Keratinocyte (primary cell): ENCODE results near the gene LZTS2. TPM values are rescaled to one million over a fixed set of nuclear protein-coding genes. Genes with fewer than 3 reads are reported as not detected.

Experiments
- DNase-seq: peaks from one replicate; pipeline ENCODE4 v3.0.0-alpha.2; 2011; ENCODE audit warnings: low read depth, missing footprints, low spot score
- FAIRE-seq: peaks from 2 replicates; lab custom pipeline; 2011; peaks lifted over from hg19 to GRCh38; lab: Jason Lieb, UNC
- H2AFZ ChIP-seq: 2 replicates; pipeline ENCODE4 v1.6.0; 2012; ENCODE audit warnings: low read length, control low read depth, inconsistent platforms; ENCODE audit not compliant: control insufficient read depth
- H3K27ac ChIP-seq: 2 replicates; pipeline ENCODE4 v1.5.1; 2011; ENCODE audit warnings: low read length; ENCODE audit not compliant: control insufficient read depth, insufficient read depth
- H3K27me3 ChIP-seq: 3 replicates; pipeline ENCODE4 v1.6.0; 2011; ENCODE audit warnings: low read length; ENCODE audit not compliant: control insufficient read depth, insufficient read depth; ENCODE audit errors: extremely low read depth
- H3K36me3 ChIP-seq, 2 experiments: 2 replicates in 1 of 2; 3 replicates in 1 of 2; pipeline ENCODE4 v1.5.1; 2011; ENCODE audit warnings: low read length in 2 of 2, mild to moderate bottlenecking in 1 of 2; ENCODE audit not compliant: control insufficient read depth in 2 of 2, insufficient read depth in 2 of 2; ENCODE audit errors: extremely low read depth in 1 of 2
- H3K4me1 ChIP-seq: 3 replicates; pipeline ENCODE4 v1.5.1; 2011; ENCODE audit warnings: low read length; ENCODE audit not compliant: control insufficient read depth, insufficient read depth; ENCODE audit errors: extremely low read depth
- H3K4me2 ChIP-seq: 3 replicates; pipeline ENCODE4 v1.6.0; 2011; ENCODE audit warnings: low read depth, low read length; ENCODE audit not compliant: control insufficient read depth, insufficient read depth; ENCODE audit errors: extremely low read depth
- H3K4me3 ChIP-seq, 3 experiments: fragments of 200-600 bp in 1 of 3; sonication (generic) in 1 of 3; 2 replicates in 2 of 3; 3 replicates in 1 of 3; pipeline ENCODE4 v1.5.1; 2011 to 2016; ENCODE audit warnings: low read length in 3 of 3, mild to moderate bottlenecking in 3 of 3, control low read depth in 2 of 3, inconsistent platforms in 1 of 3, low read depth in 1 of 3, mixed read lengths in 1 of 3, mixed run types in 1 of 3, moderate library complexity in 1 of 3; ENCODE audit not compliant: control insufficient read depth in 2 of 3, insufficient read depth in 2 of 3; ENCODE audit errors: extremely low read depth in 1 of 3
- H3K79me2 ChIP-seq: 2 replicates; pipeline ENCODE4 v1.6.0; 2012; ENCODE audit warnings: low read length; ENCODE audit not compliant: control insufficient read depth, insufficient read depth
- H3K9ac ChIP-seq: 3 replicates; pipeline ENCODE4 v1.6.0; 2011; ENCODE audit warnings: low read length; ENCODE audit not compliant: control insufficient read depth, insufficient read depth; ENCODE audit errors: extremely low read depth
- H3K9me1 ChIP-seq: 3 replicates; pipeline ENCODE4 v1.6.0; 2011; ENCODE audit warnings: low read length; ENCODE audit not compliant: control insufficient read depth, insufficient read depth; ENCODE audit errors: extremely low read depth
- H3K9me3 ChIP-seq: 2 replicates; pipeline ENCODE4 v1.5.1; 2012; ENCODE audit warnings: low read depth, low read length; ENCODE audit not compliant: control insufficient read depth
- H4K20me1 ChIP-seq: 3 replicates; pipeline ENCODE4 v1.6.0; 2011; ENCODE audit warnings: low read length; ENCODE audit not compliant: control insufficient read depth, insufficient read depth; ENCODE audit errors: extremely low read depth
- EZH2 ChIP-seq: IDR thresholded peaks from one replicate; pipeline ENCODE4 v1.6.1; 2012; ENCODE audit warnings: inconsistent platforms, mild to moderate bottlenecking, low read length, moderate library complexity
- dilution Hi-C: fragments of 300-500 bp; cut with MboI; formaldehyde crosslinking; loops from one replicate; pipeline ENCODE4 v1.7.0; 2020; ENCODE audit warnings: low sequenced_read_pairs; ENCODE audit not compliant: extremely low pct_ligation_motif_present
- polyA plus RNA-seq, 5 experiments: library from polyadenylated mRNA; depleted of rRNA in 3 of 5; stranded (reverse) in 3 of 5; stranded (forward) in 1 of 5; unstranded in 1 of 5; fragments of >200 nt; gene quantifications; 1 replicate in 1 of 5; 2 replicates in 3 of 5; 3 replicates in 1 of 5; pipeline versions ENCODE4 v1.2.1 to v1.2.3, GENCODE V29; 2011 to 2012; ENCODE audit warnings: missing spikeins in 2 of 5, low read depth in 1 of 5, low replicate concordance in 1 of 5
- TF ChIP-seq, protein P1 (sequence below), 3 experiments: IDR thresholded peaks in 1 of 3; conservative IDR thresholded peaks in 1 of 3; optimal IDR thresholded peaks in 1 of 3; 2 replicates in 2 of 3; 3 replicates in 1 of 3; pipeline versions ENCODE3 to v1.5.1; 2011; ENCODE audit warnings: low read length in 3 of 3, mild to moderate bottlenecking in 3 of 3, moderate library complexity in 2 of 3, control low read depth in 1 of 3, inconsistent platforms in 1 of 3; ENCODE audit not compliant: insufficient read depth in 2 of 3; ENCODE audit errors: extremely low read depth in 1 of 3

Gene LZTS2
- polyA plus RNA-seq, 1 donor (not counting 4 experiments of a cell fraction or from before 2014, with no cell fraction given) = 18.6 TPM

DNA sequence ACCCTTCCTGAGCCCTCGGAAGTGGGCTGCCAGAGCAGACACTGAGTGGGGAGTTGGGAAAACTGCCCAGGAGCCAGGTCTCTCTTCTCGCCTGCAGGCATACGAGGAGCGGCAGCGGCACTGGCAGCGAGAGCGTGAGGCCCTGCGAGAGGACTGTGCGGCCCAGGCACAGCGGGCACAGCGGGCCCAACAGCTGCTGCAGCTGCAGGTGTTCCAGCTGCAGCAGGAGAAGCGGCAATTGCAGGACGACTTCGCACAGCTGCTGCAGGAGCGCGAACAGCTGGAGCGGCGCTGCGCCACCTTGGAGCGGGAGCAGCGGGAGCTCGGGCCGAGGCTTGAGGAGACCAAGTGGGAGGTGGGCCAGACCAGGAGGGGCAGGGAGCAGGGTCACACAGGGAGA, 5.8 kb downstream of the LZTS2 start:
- H3K4me2 ChIP-seq = no peak overlapping the region
- no peaks in the 10 kb centered on the region for H3K27me3 ChIP-seq
- no peak for FAIRE-seq
- no peak for DNase-seq
- H3K9me3 ChIP-seq = no peaks in the 10 kb centered on the region
- H3K27ac ChIP-seq = no peak overlapping the region
- peaks cover 15 to 26% of the 10 kb centered on the region in 2 experiments for H3K36me3 ChIP-seq
- no peak overlapping the region for H3K4me3 ChIP-seq
- H3K9ac ChIP-seq = no peak overlapping the region
- TF ChIP-seq, protein P1, sequence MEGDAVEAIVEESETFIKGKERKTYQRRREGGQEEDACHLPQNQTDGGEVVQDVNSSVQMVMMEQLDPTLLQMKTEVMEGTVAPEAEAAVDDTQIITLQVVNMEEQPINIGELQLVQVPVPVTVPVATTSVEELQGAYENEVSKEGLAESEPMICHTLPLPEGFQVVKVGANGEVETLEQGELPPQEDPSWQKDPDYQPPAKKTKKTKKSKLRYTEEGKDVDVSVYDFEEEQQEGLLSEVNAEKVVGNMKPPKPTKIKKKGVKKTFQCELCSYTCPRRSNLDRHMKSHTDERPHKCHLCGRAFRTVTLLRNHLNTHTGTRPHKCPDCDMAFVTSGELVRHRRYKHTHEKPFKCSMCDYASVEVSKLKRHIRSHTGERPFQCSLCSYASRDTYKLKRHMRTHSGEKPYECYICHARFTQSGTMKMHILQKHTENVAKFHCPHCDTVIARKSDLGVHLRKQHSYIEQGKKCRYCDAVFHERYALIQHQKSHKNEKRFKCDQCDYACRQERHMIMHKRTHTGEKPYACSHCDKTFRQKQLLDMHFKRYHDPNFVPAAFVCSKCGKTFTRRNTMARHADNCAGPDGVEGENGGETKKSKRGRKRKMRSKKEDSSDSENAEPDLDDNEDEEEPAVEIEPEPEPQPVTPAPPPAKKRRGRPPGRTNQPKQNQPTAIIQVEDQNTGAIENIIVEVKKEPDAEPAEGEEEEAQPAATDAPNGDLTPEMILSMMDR (optimal IDR thresholded peaks at IDR 0.05 in 1 of 3, IDR thresholded peaks at IDR 0.05 in 1 of 3, conservative IDR thresholded peaks at IDR 0.05 in 1 of 3; ENCODE audit: extremely low read depth in 1 of 3, insufficient read depth in 2 of 3, low read length in 3 of 3) = no peak
- no peak for TF ChIP-seq EZH2
- dilution Hi-C loops = no loop called here
- no peaks in the 10 kb centered on the region for H3K9me1 ChIP-seq
- no peak overlapping the region for H2AFZ ChIP-seq
- peaks cover 16% of the 10 kb centered on the region for H3K79me2 ChIP-seq
- H3K4me1 ChIP-seq = peaks cover 7% of the 10 kb centered on the region
- no peaks in the 10 kb centered on the region for H4K20me1 ChIP-seq

DNA sequence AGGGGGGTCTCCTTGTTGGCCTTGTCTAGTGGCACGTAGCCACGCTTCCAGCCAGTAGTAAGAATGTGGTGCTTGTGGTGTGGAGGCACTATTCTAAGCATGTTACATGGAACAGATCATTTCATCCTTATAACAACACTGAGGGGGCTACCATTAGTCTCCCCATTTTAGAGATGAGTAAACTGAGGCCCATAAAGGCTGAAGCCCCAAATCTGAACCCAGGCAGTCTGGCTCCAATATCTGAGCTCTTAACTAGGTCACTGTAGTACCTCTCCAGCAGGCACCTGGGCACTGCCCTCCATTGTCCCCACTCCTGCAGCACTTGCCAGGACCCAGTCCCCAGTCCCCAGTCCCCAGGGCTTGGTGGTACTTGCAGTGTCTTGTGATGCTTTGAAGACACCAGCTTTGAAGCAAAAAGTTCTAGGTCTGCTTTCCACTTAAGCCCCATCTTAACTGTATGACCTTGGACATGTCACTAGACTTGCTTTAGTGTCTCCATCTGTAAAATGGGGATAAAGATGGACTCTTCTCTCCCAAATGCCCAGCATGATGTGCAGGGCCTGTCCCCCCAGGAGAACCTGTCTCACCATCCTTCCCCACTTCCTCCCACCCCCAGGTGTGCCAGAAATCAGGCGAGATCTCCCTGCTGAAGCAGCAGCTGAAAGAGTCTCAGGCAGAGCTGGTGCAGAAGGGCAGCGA, 6.4 kb downstream of the LZTS2 start:
- H3K9me3 ChIP-seq = no peaks in the 10 kb centered on the region
- H2AFZ ChIP-seq = no peak overlapping the region
- FAIRE-seq (no peak), DNase-seq (no peak)
- H3K9ac ChIP-seq = no peak overlapping the region
- no peak for TF ChIP-seq EZH2
- TF ChIP-seq, protein P1 (optimal IDR thresholded peaks at IDR 0.05 in 1 of 3, IDR thresholded peaks at IDR 0.05 in 1 of 3, conservative IDR thresholded peaks at IDR 0.05 in 1 of 3; ENCODE audit: extremely low read depth in 1 of 3, insufficient read depth in 2 of 3, low read length in 3 of 3) = no peak
- no peaks in the 10 kb centered on the region for H3K9me1 ChIP-seq
- H3K4me3 ChIP-seq = no peak overlapping the region
- H3K27ac ChIP-seq = no peak overlapping the region
- H3K36me3 ChIP-seq = peaks cover 15 to 26% of the 10 kb centered on the region in 2 experiments
- H3K4me1 ChIP-seq = peaks cover 7% of the 10 kb centered on the region
- H4K20me1 ChIP-seq = no peaks in the 10 kb centered on the region
- dilution Hi-C loops = no loop called here
- H3K27me3 ChIP-seq = no peaks in the 10 kb centered on the region
- no peak overlapping the region for H3K4me2 ChIP-seq
- H3K79me2 ChIP-seq = peaks cover 12% of the 10 kb centered on the region
